Tibial nerve (tissue), 3 donors: ENCODE results near the gene MYOZ3.

Source experiments
- POLR2A ChIP-seq, 2 donors: fragments of 450-650 bp; IDR thresholded peaks; one replicate each; pipeline ENCODE4 v1.6.1; 2017; ENCODE audit warnings: antibody characterized with exemption in 2 of 2, mild to moderate bottlenecking in 2 of 2, moderate library complexity in 2 of 2
- TF ChIP-seq, protein P1 (sequence below), 5 experiments: fragments of 200-600 bp in 3 of 5; fragments of 450-650 bp in 2 of 5; sonication (generic) in 3 of 5; IDR thresholded peaks; one replicate each; pipeline ENCODE4 v1.5.1; 2016 to 2019; ENCODE audit warnings: antibody characterized with exemption in 5 of 5, mild to moderate bottlenecking in 3 of 5, moderate library complexity in 2 of 5

DNA sequence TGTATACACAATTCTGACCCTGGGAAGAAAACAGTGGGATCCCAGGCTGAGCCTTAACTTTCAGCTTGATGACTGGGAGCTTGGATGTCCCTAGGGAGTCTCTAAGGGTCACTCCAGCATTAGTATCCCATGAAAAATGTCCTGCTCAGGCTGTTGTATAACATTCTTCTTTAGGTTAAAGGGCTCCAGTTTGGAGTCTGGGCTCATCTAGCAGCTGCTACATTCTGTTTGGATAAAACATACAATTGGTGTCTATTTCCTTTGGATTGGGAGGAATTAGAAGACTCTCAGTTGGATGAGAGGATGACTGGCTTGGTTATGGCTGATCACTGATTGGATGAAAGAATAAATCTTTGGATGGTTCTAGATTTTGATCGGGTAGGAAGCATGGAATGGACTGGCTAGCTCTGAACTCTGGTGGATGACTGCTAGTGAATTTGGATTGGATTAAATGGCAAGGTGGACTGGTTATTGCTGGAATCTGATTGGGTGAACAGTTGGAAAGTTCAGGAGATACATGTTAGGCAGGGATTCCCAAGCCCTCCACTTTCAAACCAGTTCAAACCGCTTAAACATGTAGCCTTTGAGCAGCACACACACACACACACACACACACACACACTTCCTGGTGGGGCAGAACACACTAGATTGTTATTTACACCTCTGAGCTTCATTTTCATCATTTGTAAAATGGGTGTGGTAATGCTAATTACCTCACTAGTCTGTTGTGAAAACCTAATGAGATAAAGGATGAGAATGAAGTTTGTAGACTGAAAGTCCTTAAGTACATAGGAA lies 7.1 kb upstream of the MYOZ3 start:
- TF ChIP-seq, protein P1, sequence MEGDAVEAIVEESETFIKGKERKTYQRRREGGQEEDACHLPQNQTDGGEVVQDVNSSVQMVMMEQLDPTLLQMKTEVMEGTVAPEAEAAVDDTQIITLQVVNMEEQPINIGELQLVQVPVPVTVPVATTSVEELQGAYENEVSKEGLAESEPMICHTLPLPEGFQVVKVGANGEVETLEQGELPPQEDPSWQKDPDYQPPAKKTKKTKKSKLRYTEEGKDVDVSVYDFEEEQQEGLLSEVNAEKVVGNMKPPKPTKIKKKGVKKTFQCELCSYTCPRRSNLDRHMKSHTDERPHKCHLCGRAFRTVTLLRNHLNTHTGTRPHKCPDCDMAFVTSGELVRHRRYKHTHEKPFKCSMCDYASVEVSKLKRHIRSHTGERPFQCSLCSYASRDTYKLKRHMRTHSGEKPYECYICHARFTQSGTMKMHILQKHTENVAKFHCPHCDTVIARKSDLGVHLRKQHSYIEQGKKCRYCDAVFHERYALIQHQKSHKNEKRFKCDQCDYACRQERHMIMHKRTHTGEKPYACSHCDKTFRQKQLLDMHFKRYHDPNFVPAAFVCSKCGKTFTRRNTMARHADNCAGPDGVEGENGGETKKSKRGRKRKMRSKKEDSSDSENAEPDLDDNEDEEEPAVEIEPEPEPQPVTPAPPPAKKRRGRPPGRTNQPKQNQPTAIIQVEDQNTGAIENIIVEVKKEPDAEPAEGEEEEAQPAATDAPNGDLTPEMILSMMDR (IDR thresholded peaks at IDR 0.05) = no peak
- no peak for TF ChIP-seq POLR2A (IDR thresholded peaks at IDR 0.05)
